ENCODE data around the gene VASH2. TPM values are rescaled to one million over a fixed set of nuclear protein-coding genes. Genes with fewer than 3 reads are reported as not detected.

Gene VASH2
- total RNA-seq, 1 donor from 2014 or later: 4.2 TPM

- DNase-seq (ENCODE audit: extremely low spot score in 2 of 2): no peak
- Histone ChIP-seq H3K4me3 (no peak overlapping the region), H3K9me3 (no peaks in the 10 kb centered on the region), H3K36me3 (no peaks in the 10 kb centered on the region), H3K27me3 (no peaks in the 10 kb centered on the region), H3K4me1 (peaks cover 9% of the 10 kb centered on the region), H3K27ac (no peak overlapping the region)
- intact Hi-C loops (cut with DNase I): no loop called here
- TF ChIP-seq CTCF (IDR thresholded peaks at IDR 0.05): no peak
- TF ChIP-seq POLR2A (IDR thresholded peaks at IDR 0.05): no peak
- TF ChIP-seq POLR2AphosphoS5 (IDR thresholded peaks at IDR 0.05; ENCODE audit: insufficient read depth in 1 of 2, low read depth in 1 of 2): no peak
Measured at GRCh38 chr1:212945463-212946160, 4.7 kb upstream of the VASH2 start.

GRCh38 chr1:212946872-212947271 is 3.5 kb upstream of the VASH2 start:
- no peak for TF ChIP-seq CTCF (IDR thresholded peaks at IDR 0.05)
- TF ChIP-seq POLR2AphosphoS5 (IDR thresholded peaks at IDR 0.05; ENCODE audit: insufficient read depth in 1 of 2, low read depth in 1 of 2): no peak
- TF ChIP-seq POLR2A (IDR thresholded peaks at IDR 0.05): no peak
- no peak for DNase-seq (ENCODE audit: extremely low spot score in 2 of 2)
- Histone ChIP-seq H3K4me3 (no peak overlapping the region), H3K9me3 (no peaks in the 10 kb centered on the region), H3K27me3 (no peaks in the 10 kb centered on the region), H3K4me1 (peaks cover 20% of the 10 kb centered on the region), H3K36me3 (no peaks in the 10 kb centered on the region), H3K27ac (no peak overlapping the region)
- intact Hi-C loops (cut with DNase I): no loop called here

GRCh38 chr1:212949771-212950170 is 570 bp upstream of the VASH2 start:
- no peak for DNase-seq (ENCODE audit: extremely low spot score in 2 of 2)
- TF ChIP-seq POLR2AphosphoS5 (IDR thresholded peaks at IDR 0.05; ENCODE audit: insufficient read depth in 1 of 2, low read depth in 1 of 2) (no peak), CTCF (IDR thresholded peaks at IDR 0.05) (no peak), POLR2A (IDR thresholded peaks at IDR 0.05) (no peak)
- peak overlapping the region; percentile 56 to 62 for H3K4me3 ChIP-seq
- intact Hi-C loops (cut with DNase I): no loop called here
- H3K27me3 ChIP-seq: no peaks in the 10 kb centered on the region
- no peaks in the 10 kb centered on the region for H3K36me3 ChIP-seq
- no peak overlapping the region for H3K27ac ChIP-seq
- peaks cover 27% of the 10 kb centered on the region for H3K4me1 ChIP-seq
- H3K9me3 ChIP-seq: no peaks in the 10 kb centered on the region

DNA sequence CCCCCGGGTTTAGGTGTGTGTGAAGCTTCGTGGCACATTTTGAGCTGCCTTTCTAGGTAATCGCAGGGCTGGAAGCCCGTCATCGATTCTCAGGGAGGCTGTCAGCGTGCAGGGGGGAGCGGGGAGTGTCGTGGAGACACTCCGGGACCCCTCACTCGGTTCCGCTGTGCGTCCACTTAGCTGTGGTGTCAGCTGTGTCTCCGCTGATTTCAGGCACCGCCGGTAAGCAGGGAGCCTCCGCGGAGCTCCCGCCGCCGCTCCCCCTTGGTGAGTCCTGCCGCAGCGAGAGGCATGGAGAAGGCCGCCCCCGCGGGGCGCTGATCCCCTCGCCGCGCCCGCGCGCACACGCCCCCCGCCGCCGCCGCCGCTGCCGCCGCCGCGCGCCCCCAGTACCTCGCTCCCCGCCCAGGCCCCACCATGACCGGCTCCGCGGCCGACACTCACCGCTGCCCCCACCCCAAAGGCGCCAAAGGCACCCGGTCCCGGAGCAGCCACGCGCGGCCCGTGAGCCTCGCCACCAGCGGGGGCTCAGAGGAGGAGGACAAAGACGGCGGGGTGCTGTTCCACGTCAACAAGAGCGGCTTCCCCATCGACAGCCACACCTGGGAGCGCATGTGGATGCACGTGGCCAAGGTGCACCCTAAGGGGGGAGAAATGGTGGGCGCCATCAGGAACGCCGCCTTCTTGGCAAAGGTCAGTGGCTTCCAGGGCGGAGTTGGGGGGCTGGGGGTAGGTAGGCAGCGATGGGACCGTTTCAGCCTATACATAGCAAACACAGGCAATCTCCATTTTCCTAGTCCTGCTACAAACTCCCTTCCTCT is 995 bp downstream of the VASH2 start:
- DNase-seq (ENCODE audit: extremely low spot score in 2 of 2): no peak
- intact Hi-C loops (cut with DNase I): no loop called here
- TF ChIP-seq POLR2AphosphoS5 (IDR thresholded peaks at IDR 0.05; ENCODE audit: insufficient read depth in 1 of 2, low read depth in 1 of 2) (no peak), CTCF (IDR thresholded peaks at IDR 0.05) (no peak), POLR2A (IDR thresholded peaks at IDR 0.05) (no peak)
- Histone ChIP-seq H3K36me3 (no peaks in the 10 kb centered on the region), H3K27me3 (no peaks in the 10 kb centered on the region), H3K27ac (peak overlapping the region; percentile 54), H3K4me3 (peak overlapping the region; percentile 56 to 62), H3K9me3 (no peaks in the 10 kb centered on the region), H3K4me1 (peaks cover 27% of the 10 kb centered on the region)

Data from vagina (tissue), 2 donors.